Measurements from ENCODE around the gene TRAK1.

TRAK1 gene

GRCh38 chr3:42066516-42067181 is 24.5 kb upstream of the TRAK1 start:
- peak; percentile 62 for DNase-seq (ENCODE audit: low read depth in 2 of 2)

- no peak for DNase-seq (ENCODE audit: low read depth in 2 of 2)
Measured at GRCh38 chr3:42067326-42067725, 23.8 kb upstream of the TRAK1 start.

- no peak for DNase-seq (ENCODE audit: low read depth in 2 of 2)
Measured at GRCh38 chr3:42068303-42069088, 22.7 kb upstream of the TRAK1 start.

GRCh38 chr3:42070089-42070488 is 21.1 kb upstream of the TRAK1 start:
- DNase-seq (ENCODE audit: low read depth in 2 of 2) = no peak

GRCh38 chr3:42070524-42070923 is 20.6 kb upstream of the TRAK1 start:
- no peak for DNase-seq (ENCODE audit: low read depth in 2 of 2)

- DNase-seq (ENCODE audit: low read depth in 2 of 2) = peak in 1 of 2 experiments; percentile 47
Measured at GRCh38 chr3:42071904-42072812, 19.0 kb upstream of the TRAK1 start.

GRCh38 chr3:42072831-42073301 is 18.3 kb upstream of the TRAK1 start:
- no peak for DNase-seq (ENCODE audit: low read depth in 2 of 2)

GRCh38 chr3:42077785-42078184 is 13.4 kb upstream of the TRAK1 start:
- no peak for DNase-seq (ENCODE audit: low read depth in 2 of 2)

- DNase-seq (ENCODE audit: low read depth in 2 of 2) = no peak
Measured at GRCh38 chr3:42078677-42079076, 12.5 kb upstream of the TRAK1 start.

- DNase-seq (ENCODE audit: low read depth in 2 of 2) = no peak
Measured at GRCh38 chr3:42079701-42080452, 11.3 kb upstream of the TRAK1 start.

GRCh38 chr3:42080453-42080872 is 10.7 kb upstream of the TRAK1 start:
- DNase-seq (ENCODE audit: low read depth in 2 of 2) = no peak

GRCh38 chr3:42081838-42082473 is 9.2 kb upstream of the TRAK1 start:
- no peak for DNase-seq (ENCODE audit: low read depth in 2 of 2)

- DNase-seq (ENCODE audit: low read depth in 2 of 2) = no peak
Measured at GRCh38 chr3:42084586-42084985, 6.6 kb upstream of the TRAK1 start.

GRCh38 chr3:42085641-42086376 is 5.3 kb upstream of the TRAK1 start:
- DNase-seq (ENCODE audit: low read depth in 2 of 2) = no peak

GRCh38 chr3:42088803-42089530 is 2.2 kb upstream of the TRAK1 start:
- DNase-seq (ENCODE audit: low read depth in 2 of 2) = no peak

- DNase-seq (ENCODE audit: low read depth in 2 of 2) = no peak
Measured at GRCh38 chr3:42092006-42092405, 849 bp downstream of the TRAK1 start.

- DNase-seq (ENCODE audit: low read depth in 2 of 2) = no peak
Measured at GRCh38 chr3:42094128-42094527, 3.0 kb downstream of the TRAK1 start.

- DNase-seq (ENCODE audit: low read depth in 2 of 2) = no peak
Measured at GRCh38 chr3:42094691-42095391, 3.7 kb downstream of the TRAK1 start.

- DNase-seq (ENCODE audit: low read depth in 2 of 2) = no peak
Measured at GRCh38 chr3:42095540-42095939, 4.4 kb downstream of the TRAK1 start.

All from fibroblast of skin of left biceps (primary cell).